Activated T-cell treated with anti-CD3 and anti-CD28 coated beads for 1 hour (primary cell): ENCODE results near the gene SFT2D1.
"Not testable (repeated sequence)": the region's sequence is repeated elsewhere in the genome, so short reads cannot be mapped to it uniquely, and the experiment has no call there.

Experiments
- DNase-seq: peaks from one replicate; pipeline ENCODE4 v3.0.0-alpha.2; 2020; ENCODE audit warnings: low read depth

Gene SFT2D1

GRCh38 chr6:166362427-166362826 lies 20.1 kb upstream of the SFT2D1 start:
- not testable (repeated sequence) for DNase-seq

- DNase-seq = no peak
Measured at GRCh38 chr6:166361077-166361429, 18.7 kb upstream of the SFT2D1 start.

- DNase-seq = no peak
Measured at GRCh38 chr6:166360243-166361076, 18.1 kb upstream of the SFT2D1 start.

- no peak for DNase-seq
Measured at GRCh38 chr6:166355552-166355951, 13.2 kb upstream of the SFT2D1 start.

GRCh38 chr6:166354965-166355364 lies 12.6 kb upstream of the SFT2D1 start:
- DNase-seq = no peak

- no peak for DNase-seq
Measured at GRCh38 chr6:166354143-166354542, 11.8 kb upstream of the SFT2D1 start.

GRCh38 chr6:166353507-166353906 lies 11.2 kb upstream of the SFT2D1 start:
- DNase-seq = no peak

GRCh38 chr6:166352923-166353322 lies 10.6 kb upstream of the SFT2D1 start:
- no peak for DNase-seq

- DNase-seq = no peak
Measured at GRCh38 chr6:166351715-166352285, 9.5 kb upstream of the SFT2D1 start.

GRCh38 chr6:166348305-166348949 lies 6.1 kb upstream of the SFT2D1 start:
- no peak for DNase-seq

GRCh38 chr6:166346965-166347364 lies 4.6 kb upstream of the SFT2D1 start:
- DNase-seq = no peak

GRCh38 chr6:166346449-166346848 lies 4.1 kb upstream of the SFT2D1 start:
- DNase-seq = no peak

- DNase-seq = not testable (repeated sequence)
Measured at GRCh38 chr6:166345672-166346071, 3.3 kb upstream of the SFT2D1 start.

GRCh38 chr6:166344921-166345320 lies 2.6 kb upstream of the SFT2D1 start:
- DNase-seq = not testable (repeated sequence)

GRCh38 chr6:166344240-166344639 lies 1.9 kb upstream of the SFT2D1 start:
- DNase-seq = no peak

GRCh38 chr6:166343150-166343487 lies 774 bp upstream of the SFT2D1 start:
- DNase-seq = no peak

- DNase-seq = no peak
Measured at GRCh38 chr6:166341977-166342348, 382 bp downstream of the SFT2D1 start.

- DNase-seq = no peak
Measured at GRCh38 chr6:166341464-166341863, 881 bp downstream of the SFT2D1 start.

GRCh38 chr6:166338854-166339253 lies 3.5 kb downstream of the SFT2D1 start:
- no peak for DNase-seq

- DNase-seq = no peak
Measured at GRCh38 chr6:166336847-166337246, 5.5 kb downstream of the SFT2D1 start.

GRCh38 chr6:166335378-166336302 lies 6.7 kb downstream of the SFT2D1 start:
- DNase-seq = no peak

- no peak for DNase-seq
Measured at GRCh38 chr6:166334878-166335277, 7.5 kb downstream of the SFT2D1 start.
